ENCODE results near the gene FAM120AOS. TPM values are rescaled to one million over a fixed set of nuclear protein-coding genes. Genes with fewer than 3 reads are reported as not detected.

The FAM120AOS gene
- total RNA-seq, 2 donors from 2014 or later: 34.8 to 38.8 TPM

DNA sequence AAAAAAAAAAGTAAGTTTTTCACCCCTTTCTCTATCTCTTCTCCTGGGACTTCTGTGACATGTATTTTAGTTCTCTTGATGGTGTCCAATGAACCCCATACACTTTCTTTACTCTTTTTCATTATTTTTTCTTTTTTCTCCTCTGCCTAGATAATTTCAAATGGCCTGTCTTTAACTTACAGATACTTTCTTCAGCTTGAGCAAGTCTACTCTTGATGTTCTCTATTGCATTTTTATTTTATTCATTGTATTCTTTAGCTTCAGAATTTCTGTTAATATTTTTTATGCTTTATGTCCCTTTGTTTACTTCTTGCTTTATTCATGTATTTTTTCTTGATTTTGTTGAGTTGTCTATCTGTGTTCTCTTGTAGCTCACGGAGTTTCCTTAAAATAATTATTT is 34.4 kb downstream of the FAM120AOS start:
- ATAC-seq (no peak), DNase-seq (no peak)
- Mint-ChIP-seq H3K4me3 (no peak overlapping the region), H3K27me3 (peaks cover 28% of the 10 kb centered on the region), H3K27ac (no peak overlapping the region), H3K36me3 (ENCODE audit: low read depth) (peaks cover 2% of the 10 kb centered on the region), H3K4me1 (no peaks in the 10 kb centered on the region)
- peaks cover 17% of the 10 kb centered on the region for H3K9me3 ChIP-seq (ENCODE audit: control insufficient read depth, low read length, poor library complexity, severe bottlenecking)

DNA sequence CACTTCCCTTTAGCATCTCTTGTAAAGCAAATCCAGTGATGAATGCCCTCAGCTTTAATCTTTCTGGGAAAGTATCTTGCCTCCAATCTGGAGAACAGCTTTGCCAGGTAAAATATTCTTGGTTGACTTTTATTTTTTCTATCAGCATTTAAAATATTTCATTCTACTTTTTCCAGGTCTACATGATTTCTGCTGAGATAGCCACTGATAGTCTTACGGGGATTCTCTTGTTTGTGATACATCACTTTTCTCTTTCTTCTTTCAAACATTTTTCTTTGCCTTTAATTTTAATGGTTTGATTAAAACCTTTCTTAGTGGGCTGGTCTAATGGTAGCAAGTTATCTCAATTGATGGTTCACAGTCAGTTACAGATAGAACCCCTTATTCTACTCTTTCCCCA is 35.8 kb downstream of the FAM120AOS start:
- H3K4me3 Mint-ChIP-seq: no peak overlapping the region
- H3K4me1 Mint-ChIP-seq: no peaks in the 10 kb centered on the region
- H3K36me3 Mint-ChIP-seq (ENCODE audit: low read depth): peaks cover 2% of the 10 kb centered on the region
- H3K27ac Mint-ChIP-seq: no peak overlapping the region
- ATAC-seq: no peak
- H3K27me3 Mint-ChIP-seq: peaks cover 15% of the 10 kb centered on the region
- peaks cover 17% of the 10 kb centered on the region for H3K9me3 ChIP-seq (ENCODE audit: control insufficient read depth, low read length, poor library complexity, severe bottlenecking)
- DNase-seq: no peak

DNA sequence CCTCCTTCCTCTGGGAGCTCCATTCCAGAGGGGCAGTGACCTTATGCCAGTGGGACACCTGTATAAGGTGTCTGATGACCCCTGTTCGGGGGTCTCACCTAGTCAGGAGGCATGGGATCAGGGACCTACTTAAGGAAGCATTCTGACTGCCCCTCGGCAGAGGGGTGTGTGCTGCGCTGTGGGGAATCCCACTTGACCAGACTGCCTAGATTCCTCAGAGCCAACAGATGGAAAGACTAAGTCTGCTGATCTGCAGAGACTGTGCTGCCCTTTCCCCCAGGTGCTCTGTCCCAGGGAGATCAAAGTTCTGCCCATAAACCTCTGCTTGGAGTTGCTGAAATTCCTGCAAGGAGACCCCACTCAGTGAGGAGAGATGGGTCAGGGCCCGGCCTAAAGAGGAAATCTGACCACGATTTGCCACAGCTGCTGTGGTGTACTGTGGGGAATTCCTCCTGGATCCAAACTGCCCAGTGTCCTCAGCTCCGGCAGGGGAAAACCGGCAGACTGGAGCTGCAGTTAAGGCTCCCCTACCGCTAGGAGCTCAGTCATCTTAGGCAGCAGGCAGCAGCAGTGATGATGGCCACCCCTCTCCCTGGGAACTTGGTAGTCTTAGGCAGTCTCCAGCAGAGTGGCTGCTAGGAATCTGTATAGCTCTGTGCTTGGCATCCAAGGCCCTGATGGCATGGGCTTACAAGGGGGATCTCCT is 36.7 kb downstream of the FAM120AOS start:
- Mint-ChIP-seq H3K4me1 (no peaks in the 10 kb centered on the region), H3K36me3 (ENCODE audit: low read depth) (peaks cover 2% of the 10 kb centered on the region), H3K4me3 (no peak overlapping the region), H3K27me3 (peaks cover 15% of the 10 kb centered on the region), H3K27ac (no peak overlapping the region)
- ATAC-seq (no peak), DNase-seq (no peak)
- peaks cover 17% of the 10 kb centered on the region for H3K9me3 ChIP-seq (ENCODE audit: control insufficient read depth, low read length, poor library complexity, severe bottlenecking)

DNA sequence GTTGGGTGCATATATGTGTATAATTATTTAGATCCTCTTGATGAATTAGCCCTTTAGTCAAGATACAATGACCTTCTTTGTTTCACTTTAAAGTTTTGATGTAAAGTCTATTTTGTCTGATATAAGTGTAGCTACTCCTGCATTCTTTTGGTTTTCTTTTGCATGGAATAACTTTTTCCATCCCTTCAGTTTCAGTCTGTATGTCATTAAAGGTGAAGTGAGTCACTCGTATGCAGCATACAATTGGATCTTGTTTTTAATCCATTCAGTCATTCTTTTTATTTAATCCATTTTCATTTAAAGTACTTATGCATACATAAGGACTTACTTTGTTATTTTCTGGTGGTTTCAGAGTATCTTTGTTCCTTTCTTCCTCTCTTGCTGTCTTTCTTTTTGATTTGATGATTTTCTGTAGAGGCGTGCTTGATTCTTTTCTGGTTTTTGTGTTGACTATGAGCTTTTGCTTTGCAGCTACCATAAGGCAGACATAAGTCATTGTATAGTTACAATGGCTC is 38.1 kb downstream of the FAM120AOS start:
- H3K9me3 ChIP-seq (ENCODE audit: control insufficient read depth, low read length, poor library complexity, severe bottlenecking): peaks cover 17% of the 10 kb centered on the region
- Mint-ChIP-seq H3K4me3 (no peak overlapping the region), H3K27me3 (peaks cover 18% of the 10 kb centered on the region), H3K27ac (no peak overlapping the region), H3K4me1 (no peaks in the 10 kb centered on the region), H3K36me3 (ENCODE audit: low read depth) (no peaks in the 10 kb centered on the region)
- DNase-seq (no peak), ATAC-seq (no peak)

DNA sequence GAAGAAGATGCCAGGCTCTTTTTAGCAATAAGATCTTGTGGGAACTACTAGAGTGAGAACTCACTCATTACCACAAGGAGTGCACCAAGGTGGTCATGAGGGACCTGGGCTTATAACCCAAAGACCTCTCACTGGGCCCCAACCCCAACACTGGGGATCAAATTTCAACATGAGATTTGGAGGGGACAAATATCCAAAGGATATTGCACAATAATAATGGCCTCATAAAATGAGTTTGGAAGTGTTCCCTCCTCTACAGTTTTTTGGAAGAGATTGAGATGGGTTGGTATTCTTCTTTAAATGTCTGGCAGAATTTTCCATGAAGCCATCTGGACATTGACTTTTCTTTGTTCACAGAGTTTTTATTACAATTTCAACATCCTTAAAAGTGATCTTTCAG is 39.9 kb downstream of the FAM120AOS start:
- peaks cover 8% of the 10 kb centered on the region for H3K9me3 ChIP-seq (ENCODE audit: control insufficient read depth, low read length, poor library complexity, severe bottlenecking)
- H3K4me1 Mint-ChIP-seq: no peaks in the 10 kb centered on the region

DNA sequence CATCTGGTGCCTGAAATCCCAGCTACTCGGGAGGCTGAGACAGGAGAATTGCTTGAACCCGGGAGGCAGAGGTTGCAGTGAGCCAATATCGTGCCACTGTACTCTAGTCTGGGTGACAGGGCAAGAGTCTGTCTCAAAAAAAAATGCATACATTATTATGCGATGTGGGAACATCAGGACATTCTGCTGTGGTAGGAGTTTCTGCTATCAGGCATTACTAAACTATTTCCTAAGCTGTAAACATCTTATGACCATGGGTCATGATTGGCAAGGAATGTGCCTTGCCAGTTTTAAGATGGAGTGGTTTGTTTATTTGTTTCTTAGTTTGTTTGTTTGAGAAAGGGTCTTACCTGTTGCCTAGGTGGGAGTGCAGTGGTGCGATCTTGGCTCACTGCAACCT is 47.0 kb downstream of the FAM120AOS start:
- Mint-ChIP-seq H3K27me3 (peaks cover 20% of the 10 kb centered on the region), H3K4me3 (no peak overlapping the region), H3K4me1 (peaks cover 2% of the 10 kb centered on the region), H3K36me3 (ENCODE audit: low read depth) (no peaks in the 10 kb centered on the region), H3K27ac (no peak overlapping the region)
- no peaks in the 10 kb centered on the region for H3K9me3 ChIP-seq (ENCODE audit: control insufficient read depth, low read length, poor library complexity, severe bottlenecking)
- ATAC-seq (no peak), DNase-seq (no peak)

More for the DNA sequence above, 39.9 kb downstream of the FAM120AOS start:
- H3K36me3 Mint-ChIP-seq (ENCODE audit: low read depth): no peaks in the 10 kb centered on the region
- peaks cover 20% of the 10 kb centered on the region for H3K27me3 Mint-ChIP-seq
- no peak for ATAC-seq
- no peak overlapping the region for H3K27ac Mint-ChIP-seq
- H3K4me3 Mint-ChIP-seq: no peak overlapping the region
- no peak for DNase-seq

DNA sequence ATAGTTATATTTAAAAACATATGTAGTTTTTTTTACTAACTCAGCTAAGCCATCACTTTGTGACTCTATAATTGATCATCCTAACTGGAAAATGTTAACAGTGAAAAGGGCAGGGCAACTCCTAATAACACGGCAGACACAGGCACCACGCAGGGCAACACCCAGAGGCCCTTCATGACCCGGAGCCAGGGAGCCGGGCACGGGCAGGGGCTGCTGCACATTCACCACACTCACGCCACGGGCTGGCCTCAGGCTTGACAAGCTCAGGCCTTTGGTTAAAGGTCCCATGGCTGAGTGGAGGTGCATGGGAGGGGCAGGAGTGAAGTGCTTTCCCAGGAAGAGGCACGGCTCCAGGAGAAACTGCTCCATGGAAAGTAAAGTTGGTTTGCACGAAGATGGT is 54.9 kb downstream of the FAM120AOS start:
- H3K9me3 ChIP-seq (ENCODE audit: control insufficient read depth, low read length, poor library complexity, severe bottlenecking): no peaks in the 10 kb centered on the region
- peaks cover 45% of the 10 kb centered on the region for H3K27me3 Mint-ChIP-seq
- peaks cover 4% of the 10 kb centered on the region for H3K4me1 Mint-ChIP-seq
- ATAC-seq (no peak), DNase-seq (no peak)
- H3K4me3 Mint-ChIP-seq: no peak overlapping the region
- H3K36me3 Mint-ChIP-seq (ENCODE audit: low read depth): peaks cover 5% of the 10 kb centered on the region
- H3K27ac Mint-ChIP-seq: no peak overlapping the region

DNA sequence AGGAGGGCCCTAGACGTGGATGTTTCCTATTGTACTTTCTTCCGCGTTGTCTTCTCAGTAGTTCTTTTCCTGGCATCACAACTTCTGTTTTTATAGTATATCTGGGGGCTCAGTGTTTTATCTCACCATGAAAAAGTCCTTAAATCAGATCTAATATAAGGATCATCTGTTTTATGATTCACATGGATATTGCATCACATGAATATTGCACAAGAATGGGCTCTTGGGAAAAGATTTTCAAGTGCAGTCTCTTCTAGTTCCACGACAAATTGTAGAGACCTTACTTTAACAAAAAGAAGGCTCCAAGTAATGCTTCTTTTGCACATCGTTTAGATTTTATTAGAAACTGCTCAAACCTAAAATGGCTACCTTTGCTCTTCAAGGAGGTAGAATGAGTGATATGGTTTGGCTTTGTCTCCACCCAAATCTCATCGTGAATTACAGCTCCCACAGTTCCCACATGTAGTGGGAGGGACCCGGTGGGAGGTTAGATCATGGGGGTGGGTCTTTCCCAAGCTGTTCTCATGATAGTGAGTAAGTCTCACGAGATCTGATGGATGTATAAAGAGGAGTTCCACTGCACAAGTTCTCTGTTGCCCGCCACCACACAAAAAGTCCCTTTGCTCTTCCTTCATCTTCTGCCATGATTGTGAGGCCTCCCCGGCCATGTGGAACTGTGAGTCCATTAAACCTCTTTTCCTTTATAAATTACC is 55.6 kb downstream of the FAM120AOS start:
- H3K27ac Mint-ChIP-seq: no peak overlapping the region
- peaks cover 4% of the 10 kb centered on the region for H3K4me1 Mint-ChIP-seq
- ATAC-seq (no peak), DNase-seq (no peak)
- no peaks in the 10 kb centered on the region for H3K9me3 ChIP-seq (ENCODE audit: control insufficient read depth, low read length, poor library complexity, severe bottlenecking)
- peaks cover 45% of the 10 kb centered on the region for H3K27me3 Mint-ChIP-seq
- H3K4me3 Mint-ChIP-seq: no peak overlapping the region
- peaks cover 5% of the 10 kb centered on the region for H3K36me3 Mint-ChIP-seq (ENCODE audit: low read depth)

Other genes with a start within 250 kb of the FAM120AOS start
- 10 to 100 TPM; 76.9 to 83.6 TPM for gene FAM120A, start 1.9 kb downstream of the FAM120AOS start, total RNA-seq
- gene PHF2, start 123.0 kb upstream of the FAM120AOS start, total RNA-seq: 10 to 100 TPM; 24.8 to 27.1 TPM

All from T-helper 17 cell (primary cell).